HepG2 (cell line): ENCODE measurements around the gene METTL26. TPM values are rescaled to one million over a fixed set of nuclear protein-coding genes. Genes with fewer than 3 reads are reported as not detected.

Experiments
- RBM39 ChIP-seq: fragments of 200-400 bp; formaldehyde crosslinking; IDR thresholded peaks from one replicate; pipeline ENCODE4 v1.6.1; 2018; ENCODE audit warnings: antibody characterized with exemption, mild to moderate bottlenecking, low read depth, low read length; ENCODE audit not compliant: poor library complexity, severe bottlenecking
- SNAPC2 ChIP-seq: sonication (generic); formaldehyde crosslinking; IDR thresholded peaks from 2 replicates; pipeline ENCODE4 v1.8.1; 2022; ENCODE audit warnings: mild to moderate bottlenecking, missing genetic modification reagents
- polyA plus RNA-seq, 8 experiments: library from polyadenylated mRNA; depleted of rRNA in 3 of 8; stranded (reverse) in 7 of 8; unstranded in 1 of 8; fragments of >200 nt; fragmentation: Illumina TruSeq in 4 of 8; extraction: Trizol in 4 of 8; gene quantifications; 2 replicates each; pipeline versions ENCODE4 v1.2.1 to v1.2.3, GENCODE V29; 2011 to 2016; ENCODE audit warnings: low read depth in 4 of 8, missing spikeins in 1 of 8, mixed read lengths in 1 of 8; ENCODE audit not compliant: insufficient read depth in 1 of 8
- total RNA-seq, 5 experiments: library from RNA; depleted of rRNA; stranded (reverse); fragments of >200 nt; fragmentation: Illumina TruSeq; extraction: Trizol; gene quantifications; 2 replicates each; pipeline ENCODE4 v1.2.3, GENCODE V29; 2016; ENCODE audit warnings: low read depth in 1 of 5
- TF ChIP-seq, protein P1 (sequence below): sonication (generic); formaldehyde crosslinking; IDR thresholded peaks from 2 replicates; pipeline ENCODE4 v1.4.0; 2020; ENCODE audit warnings: missing genetic modification reagents
- TF ChIP-seq, protein P2 (sequence below): sonication (generic); formaldehyde crosslinking; IDR thresholded peaks from 2 replicates; pipeline ENCODE4 v1.8.0; 2022; ENCODE audit warnings: mild to moderate bottlenecking, missing genetic modification reagents
- TF ChIP-seq, protein P3 (sequence below): sonication (generic); formaldehyde crosslinking; conservative IDR thresholded peaks from 2 replicates; pipeline ENCODE4 v1.4.0; 2020; ENCODE audit warnings: missing genetic modification reagents
- TF ChIP-seq, protein P4 (sequence below): sonication (generic); formaldehyde crosslinking; IDR thresholded peaks from 2 replicates; pipeline ENCODE4 v1.8.0; 2022; ENCODE audit warnings: missing genetic modification reagents, low read depth, mild to moderate bottlenecking, borderline replicate concordance

METTL26 gene
- total and polyA plus RNA-seq, 2 of the 13 experiments (the other 11 are each of a cell fraction or from before 2014, with no cell fraction given) = 65.5 to 70.1 TPM

DNA sequence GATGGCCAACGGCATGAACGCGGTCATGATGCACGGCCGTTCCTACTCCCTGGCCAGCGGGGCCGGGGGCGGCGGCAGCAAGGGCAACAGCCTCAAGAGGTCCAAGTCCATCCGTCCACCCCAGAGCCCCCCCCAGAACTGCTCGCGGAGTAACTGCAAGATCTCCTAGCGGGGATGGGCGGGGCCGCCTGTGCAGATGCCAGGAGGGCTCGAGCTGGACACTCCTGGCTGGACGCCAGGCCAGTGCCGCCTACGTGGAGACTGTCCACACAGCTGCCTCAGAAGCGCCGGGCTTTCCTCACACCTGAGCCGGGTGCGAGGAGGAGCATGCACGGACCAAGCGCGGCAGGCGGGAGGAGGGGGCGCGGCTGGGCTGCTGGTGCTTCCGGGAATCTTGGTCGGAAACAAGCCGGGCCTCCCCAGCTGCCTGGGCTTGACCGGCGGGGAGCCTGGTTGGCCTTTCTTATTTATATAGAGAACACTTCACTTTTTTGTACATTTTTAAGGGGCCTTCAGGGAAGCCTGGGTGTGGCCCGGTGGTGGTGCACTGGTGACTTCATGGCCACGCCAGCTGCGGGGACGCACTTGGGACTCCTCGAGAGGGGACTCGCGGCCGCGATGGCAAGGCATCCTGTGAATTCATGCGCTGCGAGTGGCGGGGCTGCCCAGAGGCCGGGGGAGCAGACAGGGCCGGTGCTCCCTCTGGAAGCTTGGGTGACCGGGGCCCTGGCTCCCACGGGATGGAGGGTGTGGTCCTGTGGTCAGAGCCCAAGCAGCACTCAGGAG, 8.5 kb downstream of the METTL26 start (continued):
- TF ChIP-seq, protein P1, sequence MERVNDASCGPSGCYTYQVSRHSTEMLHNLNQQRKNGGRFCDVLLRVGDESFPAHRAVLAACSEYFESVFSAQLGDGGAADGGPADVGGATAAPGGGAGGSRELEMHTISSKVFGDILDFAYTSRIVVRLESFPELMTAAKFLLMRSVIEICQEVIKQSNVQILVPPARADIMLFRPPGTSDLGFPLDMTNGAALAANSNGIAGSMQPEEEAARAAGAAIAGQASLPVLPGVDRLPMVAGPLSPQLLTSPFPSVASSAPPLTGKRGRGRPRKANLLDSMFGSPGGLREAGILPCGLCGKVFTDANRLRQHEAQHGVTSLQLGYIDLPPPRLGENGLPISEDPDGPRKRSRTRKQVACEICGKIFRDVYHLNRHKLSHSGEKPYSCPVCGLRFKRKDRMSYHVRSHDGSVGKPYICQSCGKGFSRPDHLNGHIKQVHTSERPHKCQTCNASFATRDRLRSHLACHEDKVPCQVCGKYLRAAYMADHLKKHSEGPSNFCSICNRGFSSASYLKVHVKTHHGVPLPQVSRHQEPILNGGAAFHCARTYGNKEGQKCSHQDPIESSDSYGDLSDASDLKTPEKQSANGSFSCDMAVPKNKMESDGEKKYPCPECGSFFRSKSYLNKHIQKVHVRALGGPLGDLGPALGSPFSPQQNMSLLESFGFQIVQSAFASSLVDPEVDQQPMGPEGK (CRISPR knock-in tag) = peak; percentile 33; the same call in 1 of the 2 replicates
- TF ChIP-seq, protein P2, sequence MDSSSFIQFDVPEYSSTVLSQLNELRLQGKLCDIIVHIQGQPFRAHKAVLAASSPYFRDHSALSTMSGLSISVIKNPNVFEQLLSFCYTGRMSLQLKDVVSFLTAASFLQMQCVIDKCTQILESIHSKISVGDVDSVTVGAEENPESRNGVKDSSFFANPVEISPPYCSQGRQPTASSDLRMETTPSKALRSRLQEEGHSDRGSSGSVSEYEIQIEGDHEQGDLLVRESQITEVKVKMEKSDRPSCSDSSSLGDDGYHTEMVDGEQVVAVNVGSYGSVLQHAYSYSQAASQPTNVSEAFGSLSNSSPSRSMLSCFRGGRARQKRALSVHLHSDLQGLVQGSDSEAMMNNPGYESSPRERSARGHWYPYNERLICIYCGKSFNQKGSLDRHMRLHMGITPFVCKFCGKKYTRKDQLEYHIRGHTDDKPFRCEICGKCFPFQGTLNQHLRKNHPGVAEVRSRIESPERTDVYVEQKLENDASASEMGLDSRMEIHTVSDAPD (CRISPR knock-in tag) = 0 out of 2 replicates have a peak, but pooled peaks have one; percentile 58
- peak; percentile 29 for TF ChIP-seq RBM39
- TF ChIP-seq, protein P3, sequence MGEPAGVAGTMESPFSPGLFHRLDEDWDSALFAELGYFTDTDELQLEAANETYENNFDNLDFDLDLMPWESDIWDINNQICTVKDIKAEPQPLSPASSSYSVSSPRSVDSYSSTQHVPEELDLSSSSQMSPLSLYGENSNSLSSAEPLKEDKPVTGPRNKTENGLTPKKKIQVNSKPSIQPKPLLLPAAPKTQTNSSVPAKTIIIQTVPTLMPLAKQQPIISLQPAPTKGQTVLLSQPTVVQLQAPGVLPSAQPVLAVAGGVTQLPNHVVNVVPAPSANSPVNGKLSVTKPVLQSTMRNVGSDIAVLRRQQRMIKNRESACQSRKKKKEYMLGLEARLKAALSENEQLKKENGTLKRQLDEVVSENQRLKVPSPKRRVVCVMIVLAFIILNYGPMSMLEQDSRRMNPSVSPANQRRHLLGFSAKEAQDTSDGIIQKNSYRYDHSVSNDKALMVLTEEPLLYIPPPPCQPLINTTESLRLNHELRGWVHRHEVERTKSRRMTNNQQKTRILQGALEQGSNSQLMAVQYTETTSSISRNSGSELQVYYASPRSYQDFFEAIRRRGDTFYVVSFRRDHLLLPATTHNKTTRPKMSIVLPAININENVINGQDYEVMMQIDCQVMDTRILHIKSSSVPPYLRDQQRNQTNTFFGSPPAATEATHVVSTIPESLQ = no peak
- TF ChIP-seq SNAPC2 (CRISPR knock-in tag) = no peak
- TF ChIP-seq, protein P4, sequence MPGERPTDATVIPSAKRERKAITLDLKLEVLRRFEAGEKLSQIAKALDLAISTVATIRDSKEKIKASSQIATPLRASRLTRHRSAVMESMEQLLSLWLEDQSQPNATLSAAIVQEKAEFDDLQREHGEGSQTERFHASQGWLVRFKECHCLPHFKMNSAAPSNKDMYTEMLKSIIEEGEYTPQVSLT (CRISPR knock-in tag) = no peak
